Psoas muscle (tissue), 8 donors: ENCODE measurements around the gene BIN2. TPM values are rescaled to one million over a fixed set of nuclear protein-coding genes. Genes with fewer than 3 reads are reported as not detected.
A peak's percentile ranks its signal among the peaks of the same experiment; 100 is the strongest.

Source experiments
- ATAC-seq, 4 donors: fragments of 200-7000 bp; cut with Tn5 transposase; one replicate each; pipeline ENCODE4 v1.9.1; 2020; ENCODE audit warnings: moderate library complexity in 3 of 4, mild to moderate bottlenecking in 2 of 4
- DNase-seq, 2 donors: peaks; one replicate each; pipeline ENCODE4 v3.0.0-alpha.2; 2020
- H3K27ac ChIP-seq: fragments of 200-600 bp; one replicate; pipeline ENCODE4 v1.8.0; 2022
- H3K27me3 ChIP-seq, 3 donors: fragments of 200-600 bp in 1 of 3; one replicate each; pipeline versions ENCODE4 v1.6.1 to v1.8.0; 2013 to 2022; ENCODE audit warnings: low read length in 2 of 3, mild to moderate bottlenecking in 2 of 3, moderate library complexity in 1 of 3; ENCODE audit not compliant: insufficient read depth in 3 of 3
- H3K36me3 ChIP-seq, 2 donors: fragments of 200-600 bp in 1 of 2; one replicate each; pipeline versions ENCODE4 v1.6.1 to v1.8.0; 2013 to 2022; ENCODE audit warnings: low read depth in 1 of 2, mild to moderate bottlenecking in 1 of 2, moderate library complexity in 1 of 2; ENCODE audit not compliant: insufficient read depth in 1 of 2
- H3K4me1 ChIP-seq: fragments of 200-600 bp; one replicate; pipeline ENCODE4 v1.8.0; 2022
- H3K4me3 ChIP-seq: fragments of 200-600 bp; one replicate; pipeline ENCODE4 v1.8.0; 2022; ENCODE audit warnings: mild to moderate bottlenecking
- H3K9me3 ChIP-seq: fragments of 200-600 bp; one replicate; pipeline ENCODE4 v1.8.0; 2022
- CTCF ChIP-seq: fragments of 200-600 bp; IDR thresholded peaks from one replicate; pipeline ENCODE4 v1.8.0; 2022; ENCODE audit warnings: antibody characterized with exemption
- WGBS, 3 donors: extraction: QIAGEN DNeasy Blood & Tissue Kit; methylation state at CpG; one replicate each; pipeline versions ENCODE4 v1.1.6 to v1.1.7; 2013; 5-methylcytosine and 5-hydroxymethylcytosine counted together
- intact Hi-C, 2 donors: fragments of 100-400 bp; cut with DNase I; formaldehyde crosslinking; loops; one replicate each; pipeline versions ENCODE4 v1.11.0 to v1.14.2; 2022
- polyA plus RNA-seq, 3 donors: library from polyadenylated mRNA; stranded (reverse); fragments of 200-250 nt; gene quantifications; one replicate each; pipeline ENCODE4 v1.2.3, GENCODE V29; 2013
- total RNA-seq, 4 donors: library from RNA; stranded (reverse); fragmentation: NEBNext Ultra II Directional in 2 of 4; extraction: Animal tissue kit (Norgen Biotek cat#: 25700) in 2 of 4; gene quantifications; one replicate each; pipeline versions ENCODE4 v1.2.1 to v1.2.4, GENCODE V29; 2021 to 2023
- donor health status: healthy with polysubstance abuse.
- donor health status: DM: no; HTN: no; CAD: no; lungs with moderate emphysema.
- donor health status: Bipolar disorder and iron deficiency.
- donor health status: healthy.
- donor health status: DM: yes; HTN: yes; CAD: no.
- donor health status: DM: no; HTN: no; CAD: no.
- donor health status: DM: no; HTN: no; CAD: no.
- donor health status: DM: yes; HTN: yes; CAD: no.

The BIN2 gene
- total and polyA plus RNA-seq, 7 donors: 0.37 to 2.0 (median 0.81) TPM

- TF ChIP-seq CTCF: peak; percentile 28
- Histone ChIP-seq H3K4me1 (peaks cover 27% of the 10 kb centered on the region), H3K9me3 (no peaks in the 10 kb centered on the region), H3K4me3 (peak within 1 kb of the TSS; percentile 100), H3K27ac (peak within 1 kb of the TSS; percentile 100), H3K27me3 (no peaks in the 10 kb centered on the region), H3K36me3 (peaks cover 5 to 39% of the 10 kb centered on the region in 2 donors)
- DNase-seq (peak; percentile 95 to 98), ATAC-seq (peak; percentile 98 to 99 (median 98))
- intact Hi-C loops: loop anchor here (1.0 to 10.0 kb wide), 4 partner anchors 20 to 474 kb away; partner anchors contain the start of genes POU6F1 (in 2 of the 2), ATF1 (in 1 of the 2) and CSRNP2 (in 1 of the 2)
- 0% methylated on average over 64 to 70 of the region's 70 CpGs for WGBS, 3 donors
Measured at GRCh38 chr12:51238510-51239334, 85.3 kb downstream of the BIN2 start, which contains the start of gene DAZAP2. TSS of gene DAZAP2 (plus strand) at chr12:51238826. CDS start at chr12:51238908, 82 bp downstream.

GRCh38 chr12:51238037-51238509 lies 85.9 kb downstream of the BIN2 start:
- no peak for TF ChIP-seq CTCF
- 9 to 10% (median 10%) methylated on average over 10 of the region's 10 CpGs for WGBS, 3 donors
- Histone ChIP-seq H3K4me1 (peaks cover 24% of the 10 kb centered on the region), H3K9me3 (no peaks in the 10 kb centered on the region), H3K36me3 (peaks cover 4 to 32% of the 10 kb centered on the region in 2 donors), H3K27ac (peak overlapping the region; percentile 100), H3K27me3 (no peaks in the 10 kb centered on the region), H3K4me3 (peak overlapping the region; percentile 100)
- DNase-seq: no peak
- intact Hi-C loops: loop anchor here (1.0 to 10.0 kb wide), 4 partner anchors 19 to 473 kb away; partner anchors contain the start of genes POU6F1 (in 2 of the 2), ATF1 (in 1 of the 2) and CSRNP2 (in 1 of the 2)
- peak in 1 of 4 donors; percentile 4 for ATAC-seq

DNA sequence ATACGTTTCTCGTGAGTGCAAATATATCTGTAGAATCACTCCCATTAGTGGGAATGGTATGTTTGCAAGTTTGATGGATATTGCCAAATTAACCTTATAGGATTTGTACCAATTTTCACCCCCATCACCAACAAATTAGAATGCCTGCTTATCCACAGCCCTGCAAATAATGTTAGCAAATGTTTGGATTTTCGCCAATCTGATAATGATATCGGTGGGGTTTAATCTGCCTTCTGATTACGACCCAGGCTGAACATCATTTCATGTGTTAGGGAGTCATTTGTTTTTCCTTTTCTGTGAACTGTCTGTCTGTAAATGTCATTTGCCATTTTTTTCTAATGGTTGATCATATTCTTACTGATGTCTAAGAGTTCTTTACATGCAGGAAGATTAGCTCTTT lies 89.4 kb downstream of the BIN2 start:
- Histone ChIP-seq H3K27ac (no peak overlapping the region), H3K9me3 (no peaks in the 10 kb centered on the region), H3K27me3 (no peaks in the 10 kb centered on the region), H3K4me1 (peaks cover 5% of the 10 kb centered on the region), H3K36me3 (no peaks in the 10 kb centered on the region), H3K4me3 (no peak overlapping the region)
- 57 to 70% (median 61%) methylated on average over 5 of the region's 5 CpGs for WGBS, 3 donors
- DNase-seq: no peak
- no peak for TF ChIP-seq CTCF
- ATAC-seq: no peak
- intact Hi-C loops: loop anchor here in 1 of 2 donors (10.0 kb wide), 1 partner anchor 470 kb away; the partner anchor contains the start of gene ATF1

GRCh38 chr12:51232642-51233041 lies 91.3 kb downstream of the BIN2 start:
- no peak for ATAC-seq
- TF ChIP-seq CTCF: no peak

More at GRCh38 chr12:51232642-51233041, 91.3 kb downstream of the BIN2 start:
- no peaks in the 10 kb centered on the region for H3K9me3 ChIP-seq
- intact Hi-C loops: loop anchor here in 1 of 2 donors (10.0 kb wide), 1 partner anchor 468 kb away; the partner anchor contains the start of gene ATF1
- H3K4me3 ChIP-seq: no peak overlapping the region
- DNase-seq: no peak
- H3K36me3 ChIP-seq: no peaks in the 10 kb centered on the region
- H3K4me1 ChIP-seq: no peaks in the 10 kb centered on the region
- no peaks in the 10 kb centered on the region for H3K27me3 ChIP-seq
- no peak overlapping the region for H3K27ac ChIP-seq

Other genes with a start within 250 kb of the BIN2 start
- gene CSRNP2, start 240.6 kb downstream of the BIN2 start, total RNA-seq: 10 to 100 TPM; 17.8 to 26.6 (median 18.5) TPM
- 10 to 100 TPM in 2 of 3 donors, 1 to 10 TPM in 1; 9.2 to 50.5 (median 11.9) TPM for gene CSRNP2, start 240.6 kb downstream of the BIN2 start, polyA plus RNA-seq
- 10 to 100 TPM; 15.7 to 24.6 (median 21.2) TPM for gene TFCP2, start 151.0 kb downstream of the BIN2 start, total RNA-seq
- gene TFCP2, start 151.0 kb downstream of the BIN2 start, polyA plus RNA-seq: 10 to 100 TPM in 2 of 3 donors, 1 to 10 TPM in 1; 7.8 to 16.4 (median 15.1) TPM
- 10 to 100 TPM in 3 of 4 donors, 1 to 10 TPM in 1; 7.3 to 20.9 (median 14.5) TPM for gene POU6F1, start 106.1 kb downstream of the BIN2 start, total RNA-seq
- 10 to 100 TPM in 1 of 3 donors, 1 to 10 TPM in 2; 2.3 to 10.3 (median 8.7) TPM for gene POU6F1, start 106.1 kb downstream of the BIN2 start, polyA plus RNA-seq
- gene DAZAP2, start 85.3 kb downstream of the BIN2 start, total RNA-seq: 100 to 1,000 TPM in 2 of 4 donors, 10 to 100 TPM in 2; 62.4 to 157 (median 105) TPM
- gene DAZAP2, start 85.3 kb downstream of the BIN2 start, polyA plus RNA-seq: 100 to 1,000 TPM; 149 to 217 (median 199) TPM
- gene SMAGP, start 53.8 kb downstream of the BIN2 start, total RNA-seq: 1 to 10 TPM; 1.8 to 2.9 (median 2.2) TPM
- 1 to 10 TPM; 2.1 to 5.2 (median 2.4) TPM for gene SMAGP, start 53.8 kb downstream of the BIN2 start, polyA plus RNA-seq
- gene CELA1, start 22.5 kb upstream of the BIN2 start, total RNA-seq: not detected
- gene CELA1, start 22.5 kb upstream of the BIN2 start, polyA plus RNA-seq: not detected
- 1 to 10 TPM in 2 of 4 donors, under 1 TPM in 2; 0.36 to 2.1 (median 0.84) TPM for gene GALNT6, start 67.2 kb upstream of the BIN2 start, total RNA-seq
- under 1 TPM; 0.10 to 0.40 (median 0.14) TPM for gene GALNT6, start 67.2 kb upstream of the BIN2 start, polyA plus RNA-seq
- gene SLC4A8, start 100.7 kb upstream of the BIN2 start, total RNA-seq: under 1 TPM in 3 of 4 donors, not detected in 1; 0.02 to 0.91 (median 0.16) TPM
- gene SLC4A8, start 100.7 kb upstream of the BIN2 start, polyA plus RNA-seq: under 1 TPM; 0.03 to 0.23 (median 0.03) TPM